ENCODE data around the gene OXA1L.

GRCh38 chr14:22761734-22762133 is 4.8 kb upstream of the OXA1L start:
- TF ChIP-seq CTCF (IDR thresholded peaks at IDR 0.05; ENCODE audit: low read depth, low read length, poor library complexity, severe bottlenecking) (no peak), EZH2phosphoT487 (IDR thresholded peaks at IDR 0.05; ENCODE audit: borderline replicate concordance, low read length) (no peak)

Measured in DOHH2 (cell line).